Calu3 (cell line): ENCODE measurements around the gene CDH22. TPM values are rescaled to one million over a fixed set of nuclear protein-coding genes. Genes with fewer than 3 reads are reported as not detected.

ENCODE experiments used
- BruUV-seq: library from RNA; stranded (reverse); fragments of 400-500 nt; replicated peaks from 2 replicates; lab custom pipeline; 2021; lab: Mats Ljungman, UMichigan
- CTCF ChIA-PET: fragments of 300-600 bp; sonication (Branson Sonifier 250); formaldehyde crosslinking; loops from one replicate; lab custom pipeline; 2022; ENCODE audit warnings: antibody characterized with exemption; lab: Charles Lee
- DNase-seq: peaks from one replicate; pipeline ENCODE4 v3.0.0; 2022
- H3K27ac Mint-ChIP-seq: one replicate; pipeline ENCODE4 v1.8.0; 2022; ENCODE audit warnings: mixed read lengths; ENCODE audit not compliant: unreplicated experiment
- H3K27me3 Mint-ChIP-seq: one replicate; pipeline ENCODE4 v1.8.0; 2022; ENCODE audit warnings: mixed read lengths; ENCODE audit not compliant: unreplicated experiment
- H3K36me3 Mint-ChIP-seq: one replicate; pipeline ENCODE4 v1.8.0; 2022; ENCODE audit warnings: mild to moderate bottlenecking, moderate library complexity, mixed read lengths; ENCODE audit not compliant: insufficient read depth, unreplicated experiment
- H3K4me1 Mint-ChIP-seq: one replicate; pipeline ENCODE4 v1.8.0; 2022; ENCODE audit warnings: mild to moderate bottlenecking, low read depth, mixed read lengths; ENCODE audit not compliant: unreplicated experiment
- H3K4me3 Mint-ChIP-seq: one replicate; pipeline ENCODE4 v1.8.0; 2022; ENCODE audit warnings: mild to moderate bottlenecking, low read depth, moderate library complexity, mixed read lengths; ENCODE audit not compliant: unreplicated experiment
- H3K9me3 Mint-ChIP-seq: one replicate; pipeline ENCODE4 v1.8.0; 2022; ENCODE audit warnings: low read depth, mixed read lengths; ENCODE audit not compliant: unreplicated experiment
- intact Hi-C: fragments of 100-400 bp; cut with micrococcal nuclease; formaldehyde crosslinking; loops from one replicate; pipeline ENCODE4 v1.10.0; 2022; ENCODE audit not compliant: unreplicated experiment
- total RNA-seq: library from RNA; stranded (reverse); gene quantifications from 2 replicates; pipeline ENCODE4 v1.2.3, GENCODE V29; 2022
- TF ChIP-seq, protein P1 (sequence below): fragments of 200-600 bp; IDR thresholded peaks from one replicate; pipeline ENCODE4 v1.8.0; 2022; ENCODE audit warnings: antibody characterized with exemption; ENCODE audit not compliant: unreplicated experiment

The CDH22 gene
- total RNA-seq, 1 experiment from 2014 or later = not detected

GRCh38 chr20:46195264-46196036, 112.8 kb downstream of the CDH22 start:
- H3K27ac Mint-ChIP-seq = no peak overlapping the region
- BruUV-seq = no TSS peak
- intact Hi-C loops = no loop called here
- H3K36me3 Mint-ChIP-seq = no peaks in the 10 kb centered on the region
- no peaks in the 10 kb centered on the region for H3K9me3 Mint-ChIP-seq
- H3K4me3 Mint-ChIP-seq = no peak overlapping the region
- peaks cover 100% of the 10 kb centered on the region for H3K27me3 Mint-ChIP-seq
- H3K4me1 Mint-ChIP-seq = no peaks in the 10 kb centered on the region
- TF ChIP-seq, protein P1, sequence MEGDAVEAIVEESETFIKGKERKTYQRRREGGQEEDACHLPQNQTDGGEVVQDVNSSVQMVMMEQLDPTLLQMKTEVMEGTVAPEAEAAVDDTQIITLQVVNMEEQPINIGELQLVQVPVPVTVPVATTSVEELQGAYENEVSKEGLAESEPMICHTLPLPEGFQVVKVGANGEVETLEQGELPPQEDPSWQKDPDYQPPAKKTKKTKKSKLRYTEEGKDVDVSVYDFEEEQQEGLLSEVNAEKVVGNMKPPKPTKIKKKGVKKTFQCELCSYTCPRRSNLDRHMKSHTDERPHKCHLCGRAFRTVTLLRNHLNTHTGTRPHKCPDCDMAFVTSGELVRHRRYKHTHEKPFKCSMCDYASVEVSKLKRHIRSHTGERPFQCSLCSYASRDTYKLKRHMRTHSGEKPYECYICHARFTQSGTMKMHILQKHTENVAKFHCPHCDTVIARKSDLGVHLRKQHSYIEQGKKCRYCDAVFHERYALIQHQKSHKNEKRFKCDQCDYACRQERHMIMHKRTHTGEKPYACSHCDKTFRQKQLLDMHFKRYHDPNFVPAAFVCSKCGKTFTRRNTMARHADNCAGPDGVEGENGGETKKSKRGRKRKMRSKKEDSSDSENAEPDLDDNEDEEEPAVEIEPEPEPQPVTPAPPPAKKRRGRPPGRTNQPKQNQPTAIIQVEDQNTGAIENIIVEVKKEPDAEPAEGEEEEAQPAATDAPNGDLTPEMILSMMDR = no peak
- CTCF ChIA-PET = no interaction called here
- no peak for DNase-seq

- Mint-ChIP-seq H3K27me3 (peaks cover 95% of the 10 kb centered on the region), H3K36me3 (no peaks in the 10 kb centered on the region), H3K4me1 (no peaks in the 10 kb centered on the region), H3K9me3 (no peaks in the 10 kb centered on the region), H3K27ac (no peak overlapping the region), H3K4me3 (no peak overlapping the region)
- no peak for DNase-seq
- TF ChIP-seq, protein P1 = no peak
- CTCF ChIA-PET = no interaction called here
- no TSS peak for BruUV-seq
- intact Hi-C loops = no loop called here
These were observed 113.9 kb downstream of the CDH22 start for GRCh38 chr20:46194409-46194808.

DNA sequence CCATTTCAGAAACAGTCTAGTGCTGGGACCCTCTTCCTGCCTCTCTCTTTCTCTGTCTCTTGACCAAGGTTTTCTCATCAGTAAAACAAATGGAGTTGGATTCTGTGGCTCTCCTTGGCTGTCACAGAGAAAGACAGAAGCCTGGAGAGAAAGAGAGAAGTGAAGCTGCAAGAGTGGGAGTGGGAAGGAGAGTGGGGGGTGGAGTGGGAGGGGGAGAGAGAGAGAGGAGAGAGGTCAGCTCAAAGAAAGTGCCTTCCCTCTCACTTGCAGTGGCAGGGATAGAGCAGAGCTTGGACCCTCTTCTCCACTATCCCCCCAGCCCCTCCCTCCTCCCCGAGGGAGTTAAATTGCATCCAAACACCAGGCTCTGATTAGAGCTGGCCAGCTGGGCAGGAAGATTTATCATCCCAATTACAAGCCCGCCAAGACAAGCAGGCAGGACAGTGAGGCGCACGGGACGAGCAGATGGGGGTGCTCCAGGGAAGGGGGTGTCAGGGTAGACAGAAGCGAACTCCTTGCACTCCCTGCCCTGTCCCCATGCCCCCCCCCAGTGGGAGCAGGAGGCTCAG, 115.8 kb downstream of the CDH22 start:
- intact Hi-C loops = no loop called here
- H3K4me1 Mint-ChIP-seq = no peaks in the 10 kb centered on the region
- H3K27me3 Mint-ChIP-seq = peaks cover 95% of the 10 kb centered on the region

DNA sequence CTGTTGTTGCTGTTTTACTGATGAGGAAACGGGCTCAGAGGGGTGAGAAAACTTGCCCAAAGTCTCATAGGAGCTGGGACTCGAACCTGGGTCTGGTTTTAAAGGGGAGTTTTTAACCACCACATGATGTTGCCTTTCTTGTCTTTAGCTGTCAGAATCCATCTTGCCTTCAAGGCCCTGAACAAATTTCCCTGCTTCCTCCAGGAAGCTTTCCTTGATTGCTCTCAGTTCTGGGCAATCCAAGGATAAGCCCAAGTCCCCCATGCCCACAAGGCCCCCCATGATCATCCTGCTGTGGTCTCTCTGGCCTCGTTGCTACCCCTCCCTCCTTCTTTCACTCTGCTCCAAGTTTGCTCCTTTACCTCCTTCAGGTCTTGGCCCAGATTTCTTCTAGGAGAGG, 116.7 kb downstream of the CDH22 start:
- Mint-ChIP-seq H3K4me3 (no peak overlapping the region), H3K27me3 (peaks cover 95% of the 10 kb centered on the region), H3K36me3 (no peaks in the 10 kb centered on the region), H3K27ac (no peak overlapping the region), H3K4me1 (no peaks in the 10 kb centered on the region), H3K9me3 (no peaks in the 10 kb centered on the region)
- TF ChIP-seq, protein P1 = no peak
- BruUV-seq = no TSS peak
- DNase-seq = no peak
- CTCF ChIA-PET = no interaction called here
- intact Hi-C loops = no loop called here

More for the DNA sequence above, 115.8 kb downstream of the CDH22 start:
- H3K4me3 Mint-ChIP-seq = no peak overlapping the region
- no peaks in the 10 kb centered on the region for H3K9me3 Mint-ChIP-seq
- no peak overlapping the region for H3K27ac Mint-ChIP-seq
- TF ChIP-seq, protein P1 = no peak
- no peak for DNase-seq
- CTCF ChIA-PET = interaction anchor here (0.9 kb wide), 1 partner anchor 12 kb away, joined by 3 read pairs; no protein-coding TSS in a partner anchor
- no TSS peak for BruUV-seq
- H3K36me3 Mint-ChIP-seq = no peaks in the 10 kb centered on the region
